ENCODE results near the gene LRRC9. TPM values are rescaled to one million over a fixed set of nuclear protein-coding genes. Genes with fewer than 3 reads are reported as not detected.

LRRC9 gene
- 1 to 10 TPM in 1 of 2 donors, under 1 TPM in 1; 0.31 to 2.2 TPM for total RNA-seq
- under 1 TPM in 1 of 2 donors, not detected in 1; 0.07 TPM for polyA plus RNA-seq
- long read RNA-seq, donor 1: 0 reads
- long read RNA-seq, donor 2: 0 reads
- long read RNA-seq, donor 3: 0 reads
- long read RNA-seq, donor 4: 0 reads
- long read RNA-seq, donor 5: 0 reads

GRCh38 chr14:59919570-59920377, at the start of gene LRRC9:
LRRC9 (plus strand) TSS chr14:59920144.
- peak within 1 kb of the TSS; percentile 21 to 51 for H3K9ac ChIP-seq (ENCODE audit: insufficient read depth in 1 of 2, low read length in 2 of 2)
- DNase-seq: peak; percentile 75 to 89 (median 84)

DNA sequence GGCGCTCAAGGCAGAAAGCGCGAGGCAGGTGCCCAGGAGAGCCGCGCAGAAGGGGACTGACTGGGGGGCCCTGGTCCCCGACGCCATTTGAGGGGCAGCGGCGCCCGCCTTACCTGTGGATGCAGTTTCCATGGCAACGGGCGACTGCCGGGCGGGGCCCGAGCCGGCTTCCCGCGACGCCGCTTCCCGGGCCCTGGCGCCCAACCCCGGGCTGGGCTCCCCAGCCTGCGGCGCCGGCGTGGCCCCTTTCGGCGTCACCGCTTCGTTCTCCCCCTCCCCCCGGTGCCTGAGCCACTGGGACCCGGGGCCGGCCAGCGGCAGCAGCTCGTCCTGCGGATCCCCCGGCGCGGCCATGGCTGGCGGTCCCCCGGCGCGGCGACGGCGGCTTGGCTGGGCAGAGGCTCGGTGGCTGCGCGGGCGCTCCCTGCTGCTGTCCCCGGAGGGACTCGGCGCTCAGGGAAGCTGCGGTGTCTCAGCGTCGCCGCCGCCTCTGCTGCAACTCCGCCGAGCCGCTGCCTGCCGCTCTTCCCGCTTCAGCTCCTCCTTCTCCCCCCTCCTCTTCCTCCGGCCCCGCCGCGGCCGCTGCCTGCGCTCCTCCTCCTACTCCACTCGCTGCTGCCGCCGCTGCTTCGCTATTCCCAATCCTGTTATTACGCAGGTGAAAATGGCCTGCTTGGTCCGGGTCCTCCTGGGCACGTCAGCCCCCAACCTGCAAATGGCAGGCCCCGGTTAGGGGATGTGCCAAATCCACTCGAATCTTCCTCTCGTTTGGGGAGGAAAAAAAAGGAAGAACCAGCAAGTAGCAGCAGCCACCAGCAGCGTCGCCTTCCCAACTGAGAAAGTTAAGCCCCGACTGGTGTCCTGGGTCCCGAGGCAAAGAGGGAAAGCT, 49.4 kb upstream of the LRRC9 start, which contains the start of gene RTN1:
Gene RTN1, minus strand, starts transcription at position 500 of the 889 bp plus-strand sequence. Its CDS starts 146 bp downstream, at position 354.
- peak; percentile 82 for ATAC-seq (ENCODE audit: insufficient read depth, low FRiP score)
- peak; percentile 73 to 81 (median 81) for DNase-seq
- WGBS, 2 donors: 1% methylated on average over 60 to 84 of the region's 84 CpGs
- Histone ChIP-seq H3K27me3 (ENCODE audit: control insufficient read depth in 3 of 3, insufficient read depth in 3 of 3, low read length in 2 of 3) (peaks cover 2 to 65% (median 52%) of the 10 kb centered on the region in 3 donors), H3K9me3 (ENCODE audit: control insufficient read depth in 4 of 4, insufficient read depth in 3 of 4, low read length in 3 of 4) (no peaks in the 10 kb centered on the region), H3K36me3 (ENCODE audit: control insufficient read depth in 4 of 4, insufficient read depth in 4 of 4, low read length in 4 of 4) (no peaks in the 10 kb centered on the region), H3K27ac (ENCODE audit: low read depth in 1 of 2, low read length in 1 of 2) (peak within 1 kb of the TSS in 1 of 2 donors; percentile 34), H3K4me3 (peak within 1 kb of the TSS; percentile 25), H3K9ac (ENCODE audit: insufficient read depth in 1 of 2, low read length in 2 of 2) (no peak within 1 kb of the TSS), H3K4me1 (ENCODE audit: control insufficient read depth in 5 of 5, insufficient read depth in 5 of 5, low read length in 5 of 5) (peaks cover 0 to 12% (median 4%) of the 10 kb centered on the region in 5 donors)
- TF ChIP-seq CTCF (IDR thresholded peaks at IDR 0.05; ENCODE audit: control extremely low read depth, extremely low read depth): no peak

More at GRCh38 chr14:59919570-59920377, at the start of gene LRRC9:
- Histone ChIP-seq H3K9me3 (ENCODE audit: control insufficient read depth in 4 of 4, insufficient read depth in 3 of 4, low read length in 3 of 4) (peaks cover 0 to under 1% (median 0%) of the 10 kb centered on the region in 4 donors), H3K27ac (ENCODE audit: low read depth in 1 of 2, low read length in 1 of 2) (no peak within 1 kb of the TSS), H3K4me3 (no peak within 1 kb of the TSS), H3K27me3 (ENCODE audit: control insufficient read depth in 3 of 3, insufficient read depth in 3 of 3, low read length in 2 of 3) (no peaks in the 10 kb centered on the region), H3K4me1 (ENCODE audit: control insufficient read depth in 5 of 5, insufficient read depth in 5 of 5, low read length in 5 of 5) (peaks cover 0 to 8% (median 0%) of the 10 kb centered on the region in 5 donors), H3K36me3 (ENCODE audit: control insufficient read depth in 4 of 4, insufficient read depth in 4 of 4, low read length in 4 of 4) (no peaks in the 10 kb centered on the region)
- ATAC-seq (ENCODE audit: insufficient read depth, low FRiP score): peak; percentile 45
- 6 to 7% methylated on average over 57 of the region's 57 CpGs for WGBS, 2 donors
- no peak for TF ChIP-seq CTCF (IDR thresholded peaks at IDR 0.05; ENCODE audit: control extremely low read depth, extremely low read depth)

- 6 to 15% methylated on average over 4 of the region's 4 CpGs for WGBS, 2 donors
- ATAC-seq (ENCODE audit: insufficient read depth, low FRiP score) (no peak), DNase-seq (no peak)
- no peak overlapping the region for H3K4me3 ChIP-seq
- no peaks in the 10 kb centered on the region for H3K9me3 ChIP-seq (ENCODE audit: control insufficient read depth in 4 of 4, insufficient read depth in 3 of 4, low read length in 3 of 4)
- no peak overlapping the region for H3K27ac ChIP-seq (ENCODE audit: low read depth in 1 of 2, low read length in 1 of 2)
- H3K27me3 ChIP-seq (ENCODE audit: control insufficient read depth in 3 of 3, insufficient read depth in 3 of 3, low read length in 2 of 3): peaks cover 2 to 58% (median 50%) of the 10 kb centered on the region in 3 donors
- no peak overlapping the region for H3K9ac ChIP-seq (ENCODE audit: insufficient read depth in 1 of 2, low read length in 2 of 2)
- no peaks in the 10 kb centered on the region for H3K36me3 ChIP-seq (ENCODE audit: control insufficient read depth in 4 of 4, insufficient read depth in 4 of 4, low read length in 4 of 4)
- TF ChIP-seq CTCF (IDR thresholded peaks at IDR 0.05; ENCODE audit: control extremely low read depth, extremely low read depth): no peak
- H3K4me1 ChIP-seq (ENCODE audit: control insufficient read depth in 5 of 5, insufficient read depth in 5 of 5, low read length in 5 of 5): peaks cover 0 to 12% (median 4%) of the 10 kb centered on the region in 5 donors
Observed at GRCh38 chr14:59871166-59871495, 48.8 kb upstream of the LRRC9 start.
